Osteoblast (primary cell): Measurements from ENCODE around the gene UNC5C. TPM values are rescaled to one million over a fixed set of nuclear protein-coding genes. Genes with fewer than 3 reads are reported as not detected.

Experiments used
- DNase-seq: peaks from one replicate; pipeline ENCODE4 v3.0.0; 2011; ENCODE audit warnings: low spot score, mixed read lengths; ENCODE audit not compliant: insufficient read length; ENCODE audit errors: missing footprints
- H2AFZ ChIP-seq: 2 replicates; pipeline ENCODE4 v1.6.0; 2011; ENCODE audit warnings: mild to moderate bottlenecking, low read length
- H3K27ac ChIP-seq: 2 replicates; pipeline ENCODE4 v1.5.1; 2011; ENCODE audit warnings: mild to moderate bottlenecking, low read depth, low read length, moderate library complexity
- H3K27me3 ChIP-seq: 2 replicates; pipeline ENCODE4 v1.6.0; 2012; ENCODE audit warnings: mild to moderate bottlenecking, control low read depth, inconsistent platforms, low read length, moderate library complexity; ENCODE audit not compliant: insufficient read depth
- H3K36me3 ChIP-seq: 2 replicates; pipeline ENCODE4 v1.5.1; 2011; ENCODE audit warnings: mild to moderate bottlenecking, low read length, control low read depth, moderate library complexity; ENCODE audit not compliant: insufficient read depth
- H3K4me1 ChIP-seq: 2 replicates; pipeline ENCODE4 v1.5.1; 2011; ENCODE audit warnings: mild to moderate bottlenecking, low read length, control low read depth, moderate library complexity; ENCODE audit not compliant: insufficient read depth
- H3K4me2 ChIP-seq: 2 replicates; pipeline ENCODE4 v1.6.0; 2011; ENCODE audit warnings: mild to moderate bottlenecking, low read length; ENCODE audit not compliant: insufficient read depth
- H3K4me3 ChIP-seq: fragments of 200-600 bp; sonication (generic); 3 replicates; pipeline ENCODE4 v1.5.1; 2012; ENCODE audit warnings: mild to moderate bottlenecking, low read length, inconsistent platforms; ENCODE audit not compliant: insufficient read depth
- H3K79me2 ChIP-seq: 2 replicates; pipeline ENCODE4 v1.6.0; 2012; ENCODE audit warnings: mild to moderate bottlenecking, low read length, control low read depth, inconsistent platforms; ENCODE audit not compliant: insufficient read depth
- H3K9me3 ChIP-seq: 2 replicates; pipeline ENCODE4 v1.5.1; 2011; ENCODE audit warnings: low read depth, low read length, control low read depth
- H4K20me1 ChIP-seq: 2 replicates; pipeline ENCODE4 v1.6.0; 2012; ENCODE audit warnings: mild to moderate bottlenecking, low read length, control low read depth; ENCODE audit not compliant: insufficient read depth
- CTCF ChIP-seq: IDR thresholded peaks from 2 replicates; pipeline ENCODE4 v1.5.1; 2011; ENCODE audit warnings: mild to moderate bottlenecking, low read depth, low read length, moderate library complexity; ENCODE audit errors: extremely low read depth
- total RNA-seq: library from RNA; depleted of rRNA; stranded (reverse); fragments of >200 nt; gene quantifications from 2 replicates; pipeline ENCODE4 v1.2.3, GENCODE V29; 2012

UNC5C gene
- total RNA-seq, 1 donor, result 9.0 TPM

GRCh38 chr4:95529946-95530345 is 18.8 kb downstream of the UNC5C start:
- no peak for DNase-seq
- TF ChIP-seq CTCF, result no peak
- Histone ChIP-seq H2AFZ (no peak overlapping the region), H3K4me3 (no peak overlapping the region), H4K20me1 (no peaks in the 10 kb centered on the region), H3K27me3 (no peaks in the 10 kb centered on the region), H3K9me3 (no peaks in the 10 kb centered on the region), H3K36me3 (no peaks in the 10 kb centered on the region), H3K4me2 (peak overlapping the region; percentile 18), H3K27ac (no peak overlapping the region), H3K4me1 (peaks cover 6% of the 10 kb centered on the region), H3K79me2 (peaks cover 11% of the 10 kb centered on the region)

- no peak for TF ChIP-seq CTCF
- Histone ChIP-seq H2AFZ (peak overlapping the region; percentile 17), H4K20me1 (no peaks in the 10 kb centered on the region), H3K36me3 (no peaks in the 10 kb centered on the region), H3K79me2 (peaks cover 11% of the 10 kb centered on the region), H3K27ac (no peak overlapping the region), H3K27me3 (no peaks in the 10 kb centered on the region), H3K4me2 (peak overlapping the region; percentile 23), H3K4me1 (peaks cover 6% of the 10 kb centered on the region), H3K9me3 (no peaks in the 10 kb centered on the region), H3K4me3 (no peak overlapping the region)
- DNase-seq, result no peak
Measured at GRCh38 chr4:95528388-95528948, 20.3 kb downstream of the UNC5C start.

GRCh38 chr4:95526075-95526474 is 22.7 kb downstream of the UNC5C start:
- no peaks in the 10 kb centered on the region for H3K36me3 ChIP-seq
- DNase-seq, result no peak
- H3K4me2 ChIP-seq, result no peak overlapping the region
- peaks cover 2% of the 10 kb centered on the region for H3K79me2 ChIP-seq
- H3K27me3 ChIP-seq, result no peaks in the 10 kb centered on the region
- H3K9me3 ChIP-seq, result no peaks in the 10 kb centered on the region
- no peak overlapping the region for H2AFZ ChIP-seq
- H3K27ac ChIP-seq, result no peak overlapping the region
- no peak overlapping the region for H3K4me3 ChIP-seq
- no peaks in the 10 kb centered on the region for H4K20me1 ChIP-seq
- peaks cover 6% of the 10 kb centered on the region for H3K4me1 ChIP-seq
- TF ChIP-seq CTCF, result no peak

DNA sequence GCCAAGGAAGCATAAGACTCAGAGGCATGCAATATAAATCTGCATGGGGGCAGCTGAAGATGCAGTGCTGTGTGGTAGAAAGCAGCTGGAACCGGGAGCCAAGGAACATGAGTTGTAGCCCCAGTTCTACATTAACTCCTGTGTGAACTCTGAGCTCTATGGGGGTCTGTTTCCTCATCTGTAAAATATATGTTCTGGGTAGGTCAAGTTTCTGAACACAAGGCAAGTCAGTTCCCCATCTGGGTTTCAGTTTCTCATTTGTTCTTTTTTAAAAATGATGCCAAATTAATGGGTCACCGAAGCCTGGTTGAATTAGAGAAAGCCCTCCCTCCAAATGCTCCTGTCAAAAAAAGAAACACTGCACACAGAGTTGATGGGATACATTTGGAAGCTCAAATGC is 24.0 kb downstream of the UNC5C start:
- no peak overlapping the region for H3K4me3 ChIP-seq
- peaks cover 2% of the 10 kb centered on the region for H3K79me2 ChIP-seq
- no peaks in the 10 kb centered on the region for H3K36me3 ChIP-seq
- H3K27me3 ChIP-seq, result no peaks in the 10 kb centered on the region
- H3K4me2 ChIP-seq, result no peak overlapping the region
- H4K20me1 ChIP-seq, result no peaks in the 10 kb centered on the region
- H3K9me3 ChIP-seq, result no peaks in the 10 kb centered on the region
- no peak for DNase-seq
- H3K27ac ChIP-seq, result no peak overlapping the region
- TF ChIP-seq CTCF, result no peak
- H2AFZ ChIP-seq, result no peak overlapping the region
- no peaks in the 10 kb centered on the region for H3K4me1 ChIP-seq
